ENCODE measurements around the gene BRK1. TPM values are rescaled to one million over a fixed set of nuclear protein-coding genes. Genes with fewer than 3 reads are reported as not detected.
"Not testable (repeated sequence)": the region's sequence is repeated elsewhere in the genome, so short reads cannot be mapped to it uniquely, and the experiment has no call there.

The BRK1 gene
- total RNA-seq, 1 donor from 2014 or later, result 116 TPM

GRCh38 chr3:10108091-10108490, 7.4 kb upstream of the BRK1 start, which contains the start of gene FANCD2OS:
Gene FANCD2OS (minus strand): TSS chr3:10108255. CDS start chr3:10104774, 3,481 bp downstream.
- Histone ChIP-seq H3K27me3 (ENCODE audit: low read depth) (peaks cover 4% of the 10 kb centered on the region), H3K36me3 (no peaks in the 10 kb centered on the region), H3K4me1 (no peaks in the 10 kb centered on the region), H3K4me3 (no peak within 1 kb of the TSS), H3K9me3 (no peaks in the 10 kb centered on the region), H3K27ac (no peak within 1 kb of the TSS)
- TF ChIP-seq CTCF (IDR thresholded peaks at IDR 0.05), result no peak
- intact Hi-C loops (cut with DNase I), result no loop called here
- ATAC-seq (peak in 1 of 2 donors; percentile 34), DNase-seq (no peak)

- DNase-seq (no peak), ATAC-seq (peak; percentile 11 to 30)
- H3K4me1 ChIP-seq, result peaks cover 19% of the 10 kb centered on the region
- no peaks in the 10 kb centered on the region for H3K9me3 ChIP-seq
- H3K36me3 ChIP-seq, result peaks cover 13% of the 10 kb centered on the region
- intact Hi-C loops (cut with DNase I), result no loop called here
- no peak for TF ChIP-seq CTCF (IDR thresholded peaks at IDR 0.05)
- peak overlapping the region; percentile 85 for H3K27ac ChIP-seq
- no peaks in the 10 kb centered on the region for H3K27me3 ChIP-seq (ENCODE audit: low read depth)
- peak overlapping the region; percentile 97 for H3K4me3 ChIP-seq
Measured at GRCh38 chr3:10116138-10116460, 624 bp downstream of the BRK1 start.

- ATAC-seq (no peak), DNase-seq (no peak)
- intact Hi-C loops (cut with DNase I), result no loop called here
- Histone ChIP-seq H3K27me3 (ENCODE audit: low read depth) (no peaks in the 10 kb centered on the region), H3K9me3 (no peaks in the 10 kb centered on the region), H3K36me3 (peaks cover 18% of the 10 kb centered on the region), H3K4me1 (peaks cover 19% of the 10 kb centered on the region), H3K4me3 (no peak overlapping the region), H3K27ac (no peak overlapping the region)
- TF ChIP-seq CTCF (IDR thresholded peaks at IDR 0.05), result no peak
Measured at GRCh38 chr3:10116928-10117327, 1.5 kb downstream of the BRK1 start.

- H3K4me3 ChIP-seq, result no peak overlapping the region
- H3K9me3 ChIP-seq, result no peaks in the 10 kb centered on the region
- peaks cover 19% of the 10 kb centered on the region for H3K4me1 ChIP-seq
- no peak for TF ChIP-seq CTCF (IDR thresholded peaks at IDR 0.05)
- ATAC-seq (no peak), DNase-seq (no peak)
- H3K27ac ChIP-seq, result no peak overlapping the region
- peaks cover 34% of the 10 kb centered on the region for H3K36me3 ChIP-seq
- intact Hi-C loops (cut with DNase I), result no loop called here
- H3K27me3 ChIP-seq (ENCODE audit: low read depth), result no peaks in the 10 kb centered on the region
Measured at GRCh38 chr3:10119376-10119775, 3.9 kb downstream of the BRK1 start.

GRCh38 chr3:10121064-10121463, 5.6 kb downstream of the BRK1 start:
- Histone ChIP-seq H3K27ac (no peak overlapping the region), H3K4me3 (no peak overlapping the region), H3K36me3 (peaks cover 51% of the 10 kb centered on the region), H3K27me3 (ENCODE audit: low read depth) (no peaks in the 10 kb centered on the region), H3K9me3 (no peaks in the 10 kb centered on the region), H3K4me1 (peaks cover 19% of the 10 kb centered on the region)
- DNase-seq, result no peak
- ATAC-seq, result no peak
- no peak for TF ChIP-seq CTCF (IDR thresholded peaks at IDR 0.05)
- intact Hi-C loops (cut with DNase I), result no loop called here

- DNase-seq (no peak), ATAC-seq (no peak)
- no peaks in the 10 kb centered on the region for H3K9me3 ChIP-seq
- peaks cover 3% of the 10 kb centered on the region for H3K4me1 ChIP-seq
- no peak overlapping the region for H3K27ac ChIP-seq
- H3K27me3 ChIP-seq (ENCODE audit: low read depth), result no peaks in the 10 kb centered on the region
- no peak overlapping the region for H3K4me3 ChIP-seq
- intact Hi-C loops (cut with DNase I), result no loop called here
- peaks cover 68% of the 10 kb centered on the region for H3K36me3 ChIP-seq
- no peak for TF ChIP-seq CTCF (IDR thresholded peaks at IDR 0.05)
Measured at GRCh38 chr3:10122724-10123123, 7.2 kb downstream of the BRK1 start.

GRCh38 chr3:10135872-10136271, 20.4 kb downstream of the BRK1 start:
- intact Hi-C loops (cut with DNase I); ATAC-seq; H3K4me3 ChIP-seq; H3K9me3 ChIP-seq; H3K27me3 ChIP-seq (ENCODE audit: low read depth); H3K27ac ChIP-seq; DNase-seq; H3K4me1 ChIP-seq; H3K36me3 ChIP-seq: not testable (repeated sequence)

Data from lower lobe of right lung (tissue), 2 donors.